ENCODE measurements around the gene TNFRSF13B. TPM values are rescaled to one million over a fixed set of nuclear protein-coding genes. Genes with fewer than 3 reads are reported as not detected.

Gene TNFRSF13B
- total RNA-seq, 1 experiment from 2014 or later, result not detected

DNA sequence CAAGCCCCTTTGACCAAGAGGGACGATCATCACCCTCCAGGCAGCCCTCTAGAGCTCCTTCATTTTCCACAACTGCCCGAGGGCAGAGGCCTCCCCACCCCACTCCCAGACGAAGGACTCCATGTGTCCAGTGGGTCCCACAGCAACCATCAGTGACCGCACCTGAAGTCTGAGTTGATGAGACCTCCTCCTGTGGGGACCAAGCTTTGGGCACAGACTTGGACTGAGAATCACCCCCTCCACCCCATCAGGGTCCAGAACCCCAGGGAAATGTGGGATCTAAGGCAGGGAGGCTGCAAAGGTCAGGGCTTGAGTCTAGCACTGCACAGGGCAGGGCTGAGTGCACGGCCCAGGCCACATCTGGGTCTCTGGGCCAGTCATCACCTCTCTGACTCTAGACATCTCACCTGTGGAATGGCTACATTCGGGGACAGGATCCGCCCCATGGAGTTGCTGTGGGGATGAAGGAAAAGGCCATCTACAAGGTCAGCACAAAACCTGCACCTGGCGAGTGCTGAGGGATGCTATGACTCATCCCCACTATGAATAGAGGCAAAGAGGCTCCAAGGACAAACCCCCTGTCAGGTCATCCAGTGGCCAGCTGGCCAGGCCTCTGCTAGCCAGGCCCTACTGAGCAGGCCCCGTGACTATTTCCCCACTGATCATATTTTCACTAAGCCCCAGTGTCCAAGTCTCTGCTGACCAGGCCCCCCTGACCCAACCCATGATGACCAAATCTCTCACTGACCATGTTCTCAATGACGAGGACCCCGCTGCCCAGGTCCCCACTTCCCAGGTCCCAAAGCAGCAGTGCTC lies 38.4 kb downstream of the TNFRSF13B start:
- peak; percentile 44 to 52 for DNase-seq
- no peak overlapping the region for H3K27ac ChIP-seq
- no peak overlapping the region for H3K4me2 ChIP-seq
- ChIA-PET POLR2A (ENCODE audit: unreplicated experiment) (interaction anchor here (0.7 kb wide), 1 partner anchor 67 kb away, joined by 5 read pairs; no protein-coding TSS in a partner anchor), CTCF (no interaction called here)
- no peak overlapping the region for H3K4me3 ChIP-seq
- BruUV-seq (replicated peaks), result no TSS peak
- H3K36me3 ChIP-seq (ENCODE audit: low read depth), result no peaks in the 10 kb centered on the region
- no peak for TF ChIP-seq EZH2 (IDR thresholded peaks at IDR 0.05; ENCODE audit: low read depth)
- TF ChIP-seq, protein P1, sequence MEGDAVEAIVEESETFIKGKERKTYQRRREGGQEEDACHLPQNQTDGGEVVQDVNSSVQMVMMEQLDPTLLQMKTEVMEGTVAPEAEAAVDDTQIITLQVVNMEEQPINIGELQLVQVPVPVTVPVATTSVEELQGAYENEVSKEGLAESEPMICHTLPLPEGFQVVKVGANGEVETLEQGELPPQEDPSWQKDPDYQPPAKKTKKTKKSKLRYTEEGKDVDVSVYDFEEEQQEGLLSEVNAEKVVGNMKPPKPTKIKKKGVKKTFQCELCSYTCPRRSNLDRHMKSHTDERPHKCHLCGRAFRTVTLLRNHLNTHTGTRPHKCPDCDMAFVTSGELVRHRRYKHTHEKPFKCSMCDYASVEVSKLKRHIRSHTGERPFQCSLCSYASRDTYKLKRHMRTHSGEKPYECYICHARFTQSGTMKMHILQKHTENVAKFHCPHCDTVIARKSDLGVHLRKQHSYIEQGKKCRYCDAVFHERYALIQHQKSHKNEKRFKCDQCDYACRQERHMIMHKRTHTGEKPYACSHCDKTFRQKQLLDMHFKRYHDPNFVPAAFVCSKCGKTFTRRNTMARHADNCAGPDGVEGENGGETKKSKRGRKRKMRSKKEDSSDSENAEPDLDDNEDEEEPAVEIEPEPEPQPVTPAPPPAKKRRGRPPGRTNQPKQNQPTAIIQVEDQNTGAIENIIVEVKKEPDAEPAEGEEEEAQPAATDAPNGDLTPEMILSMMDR (conservative IDR thresholded peaks at IDR 0.05), result no peak
- intact Hi-C loops (cut with micrococcal nuclease; ENCODE audit: unreplicated experiment), result no loop called here
- H3K4me1 ChIP-seq (replicated peaks; ENCODE audit: insufficient read depth), result no peaks in the 10 kb centered on the region
- no peaks in the 10 kb centered on the region for H3K9me3 ChIP-seq (ENCODE audit: insufficient read depth, low read depth)
- H2AFZ ChIP-seq, result no peak overlapping the region
- no peaks in the 10 kb centered on the region for H3F3A ChIP-seq (ENCODE audit: insufficient read depth, low read depth)
- no peaks in the 10 kb centered on the region for H3K27me3 ChIP-seq (ENCODE audit: insufficient read depth, low read depth)
- H3K79me2 ChIP-seq (ENCODE audit: low read depth), result no peaks in the 10 kb centered on the region
- H3K9me2 ChIP-seq (ENCODE audit: insufficient read depth), result no peaks in the 10 kb centered on the region
- H4K20me1 ChIP-seq (ENCODE audit: insufficient read depth), result no peaks in the 10 kb centered on the region

DNA sequence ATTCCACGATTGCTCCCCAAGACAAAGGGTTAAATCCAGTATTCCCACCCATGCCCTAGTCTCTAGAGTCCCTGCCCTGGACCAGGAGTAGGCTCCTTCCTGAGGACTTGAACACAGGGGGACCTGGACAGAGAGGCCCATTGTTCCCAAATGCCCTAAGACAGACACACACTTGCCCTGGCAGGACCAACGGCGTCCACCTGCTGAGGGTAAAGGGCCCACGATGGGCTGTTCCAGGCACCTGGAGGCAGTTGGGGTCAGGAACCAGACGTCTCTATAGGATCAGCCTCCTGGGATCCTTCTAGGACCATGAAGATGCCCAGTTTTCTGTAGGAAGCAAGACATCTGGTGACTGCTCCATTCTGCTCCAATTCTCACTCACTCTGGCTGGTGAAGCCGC lies 39.3 kb downstream of the TNFRSF13B start:
- Histone ChIP-seq H3K36me3 (ENCODE audit: low read depth) (no peaks in the 10 kb centered on the region), H4K20me1 (ENCODE audit: insufficient read depth) (no peaks in the 10 kb centered on the region), H3K4me2 (no peak overlapping the region), H3K4me3 (no peak overlapping the region), H3K27me3 (ENCODE audit: insufficient read depth, low read depth) (no peaks in the 10 kb centered on the region), H3K79me2 (ENCODE audit: low read depth) (no peaks in the 10 kb centered on the region), H3F3A (ENCODE audit: insufficient read depth, low read depth) (no peaks in the 10 kb centered on the region), H2AFZ (no peak overlapping the region), H3K4me1 (replicated peaks; ENCODE audit: insufficient read depth) (no peaks in the 10 kb centered on the region), H3K9me3 (ENCODE audit: insufficient read depth, low read depth) (no peaks in the 10 kb centered on the region), H3K9me2 (ENCODE audit: insufficient read depth) (no peaks in the 10 kb centered on the region), H3K27ac (no peak overlapping the region)
- DNase-seq, result no peak
- ChIA-PET CTCF (no interaction called here), POLR2A (ENCODE audit: unreplicated experiment) (no interaction called here)
- BruUV-seq (replicated peaks), result no TSS peak
- TF ChIP-seq, protein P1 (conservative IDR thresholded peaks at IDR 0.05), result no peak
- no peak for TF ChIP-seq EZH2 (IDR thresholded peaks at IDR 0.05; ENCODE audit: low read depth)
- intact Hi-C loops (cut with micrococcal nuclease; ENCODE audit: unreplicated experiment), result no loop called here

DNA sequence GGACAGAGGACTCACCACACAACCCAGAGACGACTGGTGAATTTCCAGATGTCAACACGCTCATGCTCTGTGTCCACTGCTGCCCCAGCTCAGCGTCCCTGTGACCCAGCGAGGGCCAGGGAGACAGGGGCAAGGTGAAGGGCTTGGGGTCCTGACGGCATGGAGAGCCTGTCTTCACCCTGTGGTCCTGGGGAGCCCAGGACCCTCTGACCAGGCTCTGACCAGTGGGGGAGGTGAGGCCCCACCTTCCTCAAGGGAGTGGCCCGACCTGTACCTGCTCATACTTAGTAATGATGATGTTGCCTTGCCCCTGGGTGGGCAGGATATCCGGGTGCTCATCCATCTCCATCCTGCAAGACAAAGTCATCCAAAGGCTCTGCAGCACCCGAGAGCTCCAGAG lies 39.8 kb downstream of the TNFRSF13B start:
- Histone ChIP-seq H3K9me2 (ENCODE audit: insufficient read depth) (no peaks in the 10 kb centered on the region), H3K9me3 (ENCODE audit: insufficient read depth, low read depth) (no peaks in the 10 kb centered on the region), H3K27ac (no peak overlapping the region), H3F3A (ENCODE audit: insufficient read depth, low read depth) (no peaks in the 10 kb centered on the region), H3K79me2 (ENCODE audit: low read depth) (no peaks in the 10 kb centered on the region), H2AFZ (no peak overlapping the region), H4K20me1 (ENCODE audit: insufficient read depth) (no peaks in the 10 kb centered on the region), H3K4me2 (no peak overlapping the region), H3K36me3 (ENCODE audit: low read depth) (no peaks in the 10 kb centered on the region), H3K27me3 (ENCODE audit: insufficient read depth, low read depth) (no peaks in the 10 kb centered on the region), H3K4me3 (no peak overlapping the region), H3K4me1 (replicated peaks; ENCODE audit: insufficient read depth) (no peaks in the 10 kb centered on the region)
- no peak for DNase-seq
- CTCF ChIA-PET, result interaction anchor here (0.5 kb wide), 1 partner anchor 380 kb away, joined by 3 read pairs; no protein-coding TSS in a partner anchor
- POLR2A ChIA-PET (ENCODE audit: unreplicated experiment), result no interaction called here
- no peak for TF ChIP-seq EZH2 (IDR thresholded peaks at IDR 0.05; ENCODE audit: low read depth)
- TF ChIP-seq, protein P1 (conservative IDR thresholded peaks at IDR 0.05), result no peak
- intact Hi-C loops (cut with micrococcal nuclease; ENCODE audit: unreplicated experiment), result no loop called here
- BruUV-seq (replicated peaks), result no TSS peak
